HEK293 (cell line): ENCODE measurements around the gene LRRC8B.

Source experiments
- CTCF ChIA-PET: fragments of 350-600 bp; formaldehyde crosslinking; extraction: SDS; loops from one replicate; lab custom pipeline; 2021; ENCODE audit warnings: antibody characterized with exemption; lab: Yijun Ruan, JAX
- POLR2A ChIA-PET: fragments of 300-600 bp; formaldehyde crosslinking; extraction: SDS; loops from one replicate; lab custom pipeline; 2020; ENCODE audit warnings: antibody characterized with exemption, inconsistent platforms; lab: Yijun Ruan, JAX
- H3K27ac ChIP-seq: fragments of 200-500 bp; sonication (Bioruptor generic); 2 replicates; pipeline ENCODE4 v1.5.1; 2014; ENCODE audit warnings: low read depth, low read length, control low read depth, inconsistent platforms; ENCODE audit errors: extremely low read depth
- H3K36me3 ChIP-seq, 2 experiments: fragments of 200-500 bp in 1 of 2; sonication (Bioruptor generic) in 1 of 2; 1 replicate in 1 of 2; 2 replicates in 1 of 2; pipeline ENCODE4 v1.5.1; 2014 to 2017; ENCODE audit warnings: inconsistent platforms in 2 of 2, low read length in 2 of 2; ENCODE audit not compliant: control insufficient read depth in 2 of 2, insufficient read depth in 1 of 2
- H3K4me1 ChIP-seq: fragments of 200-500 bp; sonication (Bioruptor generic); 2 replicates; pipeline ENCODE4 v1.5.1; 2014; ENCODE audit warnings: mild to moderate bottlenecking, low read length, inconsistent platforms; ENCODE audit not compliant: control insufficient read depth, insufficient read depth
- H3K4me3 ChIP-seq: 2 replicates; pipeline ENCODE4 v1.5.1; 2011; ENCODE audit warnings: low read depth, mild to moderate bottlenecking, control low read depth, low read length, moderate library complexity
- H3K9me3 ChIP-seq: fragments of 200-500 bp; sonication (Bioruptor generic); 2 replicates; pipeline ENCODE4 v1.5.1; 2014; ENCODE audit warnings: low read depth, low read length, inconsistent platforms; ENCODE audit not compliant: control insufficient read depth, insufficient read depth
- GLI4 ChIP-seq: fragments of 450-650 bp; formaldehyde crosslinking; IDR thresholded peaks from 2 replicates; pipeline ENCODE4 v1.5.1; 2016; ENCODE audit warnings: missing biosample characterization, missing genetic modification characterization
- KLF17 ChIP-seq: fragments of 450-650 bp; formaldehyde crosslinking; IDR thresholded peaks from 2 replicates; pipeline ENCODE4 v1.5.1; 2016; ENCODE audit warnings: missing biosample characterization, missing genetic modification characterization
- REPIN1 ChIP-seq: fragments of 450-650 bp; formaldehyde crosslinking; IDR thresholded peaks from 2 replicates; pipeline ENCODE4 v1.5.1; 2017; ENCODE audit warnings: missing biosample characterization, missing genetic modification characterization, low read depth
- SALL2 ChIP-seq: fragments of 450-650 bp; formaldehyde crosslinking; IDR thresholded peaks from 2 replicates; pipeline ENCODE4 v1.5.0; 2017; ENCODE audit warnings: missing biosample characterization, mild to moderate bottlenecking, missing genetic modification characterization, borderline replicate concordance
- ZBTB1 ChIP-seq: fragments of 450-650 bp; formaldehyde crosslinking; IDR thresholded peaks from 2 replicates; pipeline ENCODE4 v1.5.1; 2016; ENCODE audit warnings: missing biosample characterization, missing genetic modification characterization
- ZBTB21 ChIP-seq: fragments of 450-650 bp; formaldehyde crosslinking; IDR thresholded peaks from 2 replicates; pipeline ENCODE4 v1.5.1; 2017; ENCODE audit warnings: missing biosample characterization, missing genetic modification characterization
- ZBTB44 ChIP-seq: fragments of 450-650 bp; IDR thresholded peaks from 2 replicates; pipeline ENCODE4 v1.5.1; 2018; ENCODE audit warnings: missing biosample characterization, mild to moderate bottlenecking, missing genetic modification characterization
- ZBTB7A ChIP-seq: fragments of 450-650 bp; formaldehyde crosslinking; IDR thresholded peaks from 2 replicates; pipeline ENCODE4 v1.5.1; 2016; ENCODE audit warnings: low read depth, missing biosample characterization, missing genetic modification characterization
- ZFHX2 ChIP-seq: fragments of 450-650 bp; formaldehyde crosslinking; conservative IDR thresholded peaks from 2 replicates; pipeline ENCODE4 v1.5.1; 2016; ENCODE audit warnings: missing biosample characterization, missing genetic modification characterization
- ZNF202 ChIP-seq: fragments of 450-650 bp; formaldehyde crosslinking; IDR thresholded peaks from 2 replicates; pipeline ENCODE4 v1.5.1; 2016; ENCODE audit warnings: missing biosample characterization, missing genetic modification characterization, borderline replicate concordance
- ZNF473 ChIP-seq: fragments of 450-650 bp; formaldehyde crosslinking; IDR thresholded peaks from 2 replicates; pipeline ENCODE4 v1.5.1; 2017; ENCODE audit warnings: missing biosample characterization, missing genetic modification characterization
- ZNF555 ChIP-seq: fragments of 450-650 bp; formaldehyde crosslinking; conservative IDR thresholded peaks from 2 replicates; pipeline ENCODE4 v1.5.1; 2017; ENCODE audit warnings: missing biosample characterization, mild to moderate bottlenecking, missing genetic modification characterization, inconsistent platforms
- ZNF561 ChIP-seq: fragments of 450-650 bp; IDR thresholded peaks from 2 replicates; pipeline ENCODE4 v1.5.1; 2018; ENCODE audit warnings: missing biosample characterization, missing genetic modification characterization, borderline replicate concordance
- ZNF654 ChIP-seq: fragments of 450-650 bp; formaldehyde crosslinking; IDR thresholded peaks from 2 replicates; pipeline ENCODE4 v1.5.1; 2016; ENCODE audit warnings: low read depth, missing biosample characterization, missing genetic modification characterization
- ZNF785 ChIP-seq: fragments of 450-650 bp; formaldehyde crosslinking; IDR thresholded peaks from 2 replicates; pipeline ENCODE4 v1.5.1; 2016; ENCODE audit warnings: missing biosample characterization, missing genetic modification characterization
- ZNF830 ChIP-seq: fragments of 450-650 bp; IDR thresholded peaks from 2 replicates; pipeline ENCODE4 v1.5.0; 2018; ENCODE audit warnings: missing biosample characterization, missing genetic modification characterization, low read depth, mild to moderate bottlenecking, moderate library complexity
- ZSCAN18 ChIP-seq: fragments of 450-650 bp; formaldehyde crosslinking; IDR thresholded peaks from 2 replicates; pipeline ENCODE4 v1.5.1; 2016; ENCODE audit warnings: missing biosample characterization, missing genetic modification characterization
- TF ChIP-seq, protein P1 (sequence below): fragments of 450-650 bp; formaldehyde crosslinking; IDR thresholded peaks from 2 replicates; pipeline ENCODE4 v1.5.1; 2016; ENCODE audit warnings: missing biosample characterization, missing genetic modification characterization
- TF ChIP-seq, protein P2 (sequence below): fragments of 450-650 bp; formaldehyde crosslinking; IDR thresholded peaks from 2 replicates; pipeline ENCODE4 v1.5.1; 2016; ENCODE audit warnings: missing biosample characterization, missing genetic modification characterization
- TF ChIP-seq, protein P3 (sequence below): fragments of 450-650 bp; formaldehyde crosslinking; IDR thresholded peaks from 2 replicates; pipeline ENCODE4 v1.5.1; 2016; ENCODE audit warnings: missing biosample characterization, missing genetic modification characterization

Gene LRRC8B

GRCh38 chr1:89553157-89553556 lies 28.5 kb downstream of the LRRC8B start:
- CTCF ChIA-PET = interaction anchor here (1.0 kb wide), 1 partner anchor 24 kb away, joined by 3 read pairs; no protein-coding TSS in a partner anchor
- POLR2A ChIA-PET = no interaction called here
- H3K9me3 ChIP-seq = no peaks in the 10 kb centered on the region
- no peaks in the 10 kb centered on the region for H3K36me3 ChIP-seq
- no peak overlapping the region for H3K4me3 ChIP-seq
- no peak overlapping the region for H3K27ac ChIP-seq
- TF ChIP-seq ZNF561 (tag by site-specific recombination) (no peak), KLF17 (tag by site-specific recombination) (no peak)
- peaks cover 3% of the 10 kb centered on the region; the same call in 1 of the 2 replicates for H3K4me1 ChIP-seq

- CTCF ChIA-PET = interaction anchor here (0.6 kb wide), 1 partner anchor 47 kb away, joined by 4 read pairs; no protein-coding TSS in a partner anchor
- Histone ChIP-seq H3K9me3 (no peaks in the 10 kb centered on the region), H3K27ac (no peak overlapping the region), H3K36me3 (no peaks in the 10 kb centered on the region), H3K4me3 (no peak overlapping the region), H3K4me1 (peaks cover 3% of the 10 kb centered on the region; the same call in 1 of the 2 replicates)
- no peak for TF ChIP-seq ZBTB1 (tag by site-specific recombination)
- no peak for TF ChIP-seq GLI4 (tag by site-specific recombination)
- TF ChIP-seq ZBTB44 (tag by site-specific recombination) = no peak
- no peak for TF ChIP-seq ZNF202 (tag by site-specific recombination)
- no peak for TF ChIP-seq ZNF830 (tag by site-specific recombination)
- POLR2A ChIA-PET = no interaction called here
Measured at GRCh38 chr1:89555550-89555949, 30.9 kb downstream of the LRRC8B start.

GRCh38 chr1:89556726-89557444 lies 32.3 kb downstream of the LRRC8B start:
- H3K27ac ChIP-seq = no peak overlapping the region
- peaks cover 3% of the 10 kb centered on the region; the same call in 1 of the 2 replicates for H3K4me1 ChIP-seq
- H3K36me3 ChIP-seq = no peaks in the 10 kb centered on the region
- ChIA-PET POLR2A (no interaction called here), CTCF (interaction anchor here (0.6 kb wide), 1 partner anchor 36 kb away, joined by 3 read pairs; no protein-coding TSS in a partner anchor)
- no peak overlapping the region for H3K4me3 ChIP-seq
- no peaks in the 10 kb centered on the region for H3K9me3 ChIP-seq
- TF ChIP-seq ZSCAN18 (no peak), ZBTB21 (no peak), SALL2 (tag by site-specific recombination) (no peak), ZNF654 (tag by site-specific recombination) (no peak), REPIN1 (tag by site-specific recombination) (no peak), ZNF555 (no peak), ZNF473 (no peak), ZNF785 (tag by site-specific recombination) (no peak), ZFHX2 (tag by site-specific recombination) (no peak), ZBTB7A (tag by site-specific recombination) (no peak)
- TF ChIP-seq, protein P1, sequence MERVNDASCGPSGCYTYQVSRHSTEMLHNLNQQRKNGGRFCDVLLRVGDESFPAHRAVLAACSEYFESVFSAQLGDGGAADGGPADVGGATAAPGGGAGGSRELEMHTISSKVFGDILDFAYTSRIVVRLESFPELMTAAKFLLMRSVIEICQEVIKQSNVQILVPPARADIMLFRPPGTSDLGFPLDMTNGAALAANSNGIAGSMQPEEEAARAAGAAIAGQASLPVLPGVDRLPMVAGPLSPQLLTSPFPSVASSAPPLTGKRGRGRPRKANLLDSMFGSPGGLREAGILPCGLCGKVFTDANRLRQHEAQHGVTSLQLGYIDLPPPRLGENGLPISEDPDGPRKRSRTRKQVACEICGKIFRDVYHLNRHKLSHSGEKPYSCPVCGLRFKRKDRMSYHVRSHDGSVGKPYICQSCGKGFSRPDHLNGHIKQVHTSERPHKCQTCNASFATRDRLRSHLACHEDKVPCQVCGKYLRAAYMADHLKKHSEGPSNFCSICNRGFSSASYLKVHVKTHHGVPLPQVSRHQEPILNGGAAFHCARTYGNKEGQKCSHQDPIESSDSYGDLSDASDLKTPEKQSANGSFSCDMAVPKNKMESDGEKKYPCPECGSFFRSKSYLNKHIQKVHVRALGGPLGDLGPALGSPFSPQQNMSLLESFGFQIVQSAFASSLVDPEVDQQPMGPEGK (tag by site-specific recombination) = no peak
- TF ChIP-seq, protein P2, sequence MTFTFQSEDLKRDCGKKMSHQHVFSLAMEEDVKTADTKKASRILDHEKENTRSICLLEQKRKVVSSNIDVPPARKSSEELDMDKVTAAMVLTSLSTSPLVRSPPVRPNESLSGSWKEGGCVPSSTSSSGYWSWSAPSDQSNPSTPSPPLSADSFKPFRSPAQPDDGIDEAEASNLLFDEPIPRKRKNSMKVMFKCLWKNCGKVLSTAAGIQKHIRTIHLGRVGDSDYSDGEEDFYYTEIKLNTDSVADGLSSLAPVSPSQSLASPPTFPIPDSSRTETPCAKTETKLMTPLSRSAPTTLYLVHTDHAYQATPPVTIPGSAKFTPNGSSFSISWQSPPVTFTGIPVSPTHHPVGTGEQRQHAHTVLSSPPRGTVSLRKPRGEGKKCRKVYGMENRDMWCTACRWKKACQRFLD (tag by site-specific recombination) = no peak
- TF ChIP-seq, protein P3, sequence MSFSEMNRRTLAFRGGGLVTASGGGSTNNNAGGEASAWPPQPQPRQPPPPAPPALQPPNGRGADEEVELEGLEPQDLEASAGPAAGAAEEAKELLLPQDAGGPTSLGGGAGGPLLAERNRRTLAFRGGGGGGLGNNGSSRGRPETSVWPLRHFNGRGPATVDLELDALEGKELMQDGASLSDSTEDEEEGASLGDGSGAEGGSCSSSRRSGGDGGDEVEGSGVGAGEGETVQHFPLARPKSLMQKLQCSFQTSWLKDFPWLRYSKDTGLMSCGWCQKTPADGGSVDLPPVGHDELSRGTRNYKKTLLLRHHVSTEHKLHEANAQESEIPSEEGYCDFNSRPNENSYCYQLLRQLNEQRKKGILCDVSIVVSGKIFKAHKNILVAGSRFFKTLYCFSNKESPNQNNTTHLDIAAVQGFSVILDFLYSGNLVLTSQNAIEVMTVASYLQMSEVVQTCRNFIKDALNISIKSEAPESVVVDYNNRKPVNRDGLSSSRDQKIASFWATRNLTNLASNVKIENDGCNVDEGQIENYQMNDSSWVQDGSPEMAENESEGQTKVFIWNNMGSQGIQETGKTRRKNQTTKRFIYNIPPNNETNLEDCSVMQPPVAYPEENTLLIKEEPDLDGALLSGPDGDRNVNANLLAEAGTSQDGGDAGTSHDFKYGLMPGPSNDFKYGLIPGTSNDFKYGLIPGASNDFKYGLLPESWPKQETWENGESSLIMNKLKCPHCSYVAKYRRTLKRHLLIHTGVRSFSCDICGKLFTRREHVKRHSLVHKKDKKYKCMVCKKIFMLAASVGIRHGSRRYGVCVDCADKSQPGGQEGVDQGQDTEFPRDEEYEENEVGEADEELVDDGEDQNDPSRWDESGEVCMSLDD (tag by site-specific recombination) = no peak
